Measurements from ENCODE around the gene MEST.

- no peak for TF ChIP-seq ZFP3 (CRISPR knock-in tag; IDR thresholded peaks at IDR 0.05)
- TF ChIP-seq, protein P1, sequence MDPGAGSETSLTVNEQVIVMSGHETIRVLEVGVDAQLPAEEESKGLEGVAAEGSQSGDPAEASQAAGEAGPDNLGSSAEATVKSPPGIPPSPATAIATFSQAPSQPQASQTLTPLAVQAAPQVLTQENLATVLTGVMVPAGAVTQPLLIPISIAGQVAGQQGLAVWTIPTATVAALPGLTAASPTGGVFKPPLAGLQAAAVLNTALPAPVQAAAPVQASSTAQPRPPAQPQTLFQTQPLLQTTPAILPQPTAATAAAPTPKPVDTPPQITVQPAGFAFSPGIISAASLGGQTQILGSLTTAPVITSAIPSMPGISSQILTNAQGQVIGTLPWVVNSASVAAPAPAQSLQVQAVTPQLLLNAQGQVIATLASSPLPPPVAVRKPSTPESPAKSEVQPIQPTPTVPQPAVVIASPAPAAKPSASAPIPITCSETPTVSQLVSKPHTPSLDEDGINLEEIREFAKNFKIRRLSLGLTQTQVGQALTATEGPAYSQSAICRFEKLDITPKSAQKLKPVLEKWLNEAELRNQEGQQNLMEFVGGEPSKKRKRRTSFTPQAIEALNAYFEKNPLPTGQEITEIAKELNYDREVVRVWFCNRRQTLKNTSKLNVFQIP (CRISPR knock-in tag; IDR thresholded peaks at IDR 0.05; ENCODE audit: borderline replicate concordance, low read depth): no peak
- no peak for TF ChIP-seq ZNF70 (CRISPR knock-in tag; IDR thresholded peaks at IDR 0.05)
- no peak for TF ChIP-seq ZNF8 (CRISPR knock-in tag; IDR thresholded peaks at IDR 0.05)
- TF ChIP-seq ZC3H10 (CRISPR knock-in tag; IDR thresholded peaks at IDR 0.05): no peak
Observed at GRCh38 chr7:130543487-130544010, 51.7 kb downstream of the MEST start.

Measured in SK-N-SH treated with all-trans-retinoic acid at 6 μM for 48 hours (cell line).